GM04503 (cell line): ENCODE data around the gene FAM180A.
"Not testable (repeated sequence)": the region's sequence is repeated elsewhere in the genome, so short reads cannot be mapped to it uniquely, and the experiment has no call there.

Source experiments
- DNase-seq: peaks from one replicate; pipeline ENCODE4 v3.0.0-alpha.2; 2012; ENCODE audit warnings: low read depth

FAM180A gene

GRCh38 chr7:135748770-135749169, at the start of gene FAM180A:
TSS of gene FAM180A (minus strand) at chr7:135748813. CDS start at chr7:135748580, 233 bp downstream.
- peak; percentile 76 for DNase-seq

GRCh38 chr7:135798095-135798494, 49.5 kb upstream of the FAM180A start:
- DNase-seq = no peak

GRCh38 chr7:135795846-135796570, 47.4 kb upstream of the FAM180A start:
- DNase-seq = no peak

GRCh38 chr7:135793841-135794240, 45.2 kb upstream of the FAM180A start:
- DNase-seq = no peak

GRCh38 chr7:135792866-135793265, 44.3 kb upstream of the FAM180A start:
- no peak for DNase-seq

- DNase-seq = no peak
Observed at GRCh38 chr7:135792363-135792668, 43.7 kb upstream of the FAM180A start.

- no peak for DNase-seq
Observed at GRCh38 chr7:135791543-135792362, 43.1 kb upstream of the FAM180A start.

GRCh38 chr7:135790371-135790977, 41.9 kb upstream of the FAM180A start:
- DNase-seq = no peak

- no peak for DNase-seq
Observed at GRCh38 chr7:135789956-135790355, 41.3 kb upstream of the FAM180A start.

GRCh38 chr7:135789431-135789830, 40.8 kb upstream of the FAM180A start:
- no peak for DNase-seq

GRCh38 chr7:135786911-135787310, 38.3 kb upstream of the FAM180A start:
- DNase-seq = no peak

GRCh38 chr7:135785065-135785464, 36.5 kb upstream of the FAM180A start:
- no peak for DNase-seq

- no peak for DNase-seq
Observed at GRCh38 chr7:135784013-135784412, 35.4 kb upstream of the FAM180A start.

- DNase-seq = no peak
Observed at GRCh38 chr7:135782801-135783200, 34.2 kb upstream of the FAM180A start.

- no peak for DNase-seq
Observed at GRCh38 chr7:135782377-135782776, 33.8 kb upstream of the FAM180A start.

GRCh38 chr7:135777626-135778398, 29.2 kb upstream of the FAM180A start:
- DNase-seq = no peak

- not testable (repeated sequence) for DNase-seq
Observed at GRCh38 chr7:135775915-135776314, 27.3 kb upstream of the FAM180A start.

GRCh38 chr7:135775230-135775629, 26.6 kb upstream of the FAM180A start:
- no peak for DNase-seq

- DNase-seq = no peak
Observed at GRCh38 chr7:135774284-135774683, 25.7 kb upstream of the FAM180A start.

GRCh38 chr7:135773464-135773863, 24.9 kb upstream of the FAM180A start:
- no peak for DNase-seq

GRCh38 chr7:135772639-135773222, 24.1 kb upstream of the FAM180A start:
- no peak for DNase-seq
